T-helper 2 cell treated with Interferon-gamma antibody and Interleukin-4, amounts not matched to agents 5 μg/mL and 100 μg/mL, for 36 hours (primary cell): ENCODE data around the gene SETD6.
"Not testable (repeated sequence)": the region's sequence is repeated elsewhere in the genome, so short reads cannot be mapped to it uniquely, and the experiment has no call there.

ENCODE experiments used
- DNase-seq: peaks from one replicate; pipeline ENCODE4 v3.0.0; 2021; ENCODE audit warnings: low spot score
- H3K27ac Mint-ChIP-seq: one replicate; pipeline ENCODE4 v1.8.0; 2021; ENCODE audit warnings: mild to moderate bottlenecking, mixed read lengths
- H3K27me3 Mint-ChIP-seq: one replicate; pipeline ENCODE4 v1.8.0; 2021; ENCODE audit warnings: low read depth, mixed read lengths
- H3K36me3 Mint-ChIP-seq: one replicate; pipeline ENCODE4 v1.8.0; 2021; ENCODE audit warnings: low read depth, mixed read lengths
- H3K4me1 Mint-ChIP-seq: one replicate; pipeline ENCODE4 v1.8.0; 2021; ENCODE audit warnings: low read depth, mixed read lengths
- H3K4me3 Mint-ChIP-seq: one replicate; pipeline ENCODE4 v1.8.0; 2022; ENCODE audit warnings: mild to moderate bottlenecking, moderate library complexity, mixed read lengths
- H3K9me3 Mint-ChIP-seq: one replicate; pipeline ENCODE4 v1.8.0; 2021; ENCODE audit warnings: mixed read lengths

SETD6 gene

GRCh38 chr16:58532414-58532813 lies 17.1 kb downstream of the SETD6 start:
- no peak overlapping the region for H3K4me3 Mint-ChIP-seq
- DNase-seq: no peak
- H3K9me3 Mint-ChIP-seq: no peaks in the 10 kb centered on the region
- H3K27ac Mint-ChIP-seq: no peak overlapping the region
- no peaks in the 10 kb centered on the region for H3K4me1 Mint-ChIP-seq
- H3K27me3 Mint-ChIP-seq: no peaks in the 10 kb centered on the region
- peaks cover 71% of the 10 kb centered on the region for H3K36me3 Mint-ChIP-seq

GRCh38 chr16:58533751-58534470 lies 18.6 kb downstream of the SETD6 start:
- Mint-ChIP-seq H3K4me1 (no peaks in the 10 kb centered on the region), H3K4me3 (no peak overlapping the region), H3K27me3 (no peaks in the 10 kb centered on the region), H3K9me3 (no peaks in the 10 kb centered on the region), H3K36me3 (peaks cover 74% of the 10 kb centered on the region), H3K27ac (no peak overlapping the region)
- no peak for DNase-seq

DNA sequence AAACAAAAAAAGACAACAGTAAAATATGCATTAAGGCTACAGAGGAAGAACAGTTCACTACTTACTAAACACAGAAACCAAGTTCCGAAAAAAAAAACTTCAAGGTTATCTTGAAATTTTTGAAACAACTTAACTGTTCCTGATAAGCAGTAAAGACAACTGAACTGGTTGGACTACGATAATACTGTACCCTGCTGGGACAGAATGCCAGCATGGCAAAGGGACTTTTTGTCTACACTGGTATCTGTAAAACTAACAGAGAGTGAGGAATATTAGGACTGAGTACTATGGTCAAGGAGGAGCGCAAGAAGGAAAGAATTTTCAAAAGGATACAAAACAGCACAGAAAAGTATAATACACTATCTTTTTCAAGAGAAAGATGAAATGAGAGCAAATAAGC lies 19.8 kb downstream of the SETD6 start:
- no peaks in the 10 kb centered on the region for H3K9me3 Mint-ChIP-seq
- H3K27ac Mint-ChIP-seq: no peak overlapping the region
- no peak for DNase-seq
- no peaks in the 10 kb centered on the region for H3K27me3 Mint-ChIP-seq
- H3K4me3 Mint-ChIP-seq: no peak overlapping the region
- no peaks in the 10 kb centered on the region for H3K4me1 Mint-ChIP-seq
- peaks cover 77% of the 10 kb centered on the region for H3K36me3 Mint-ChIP-seq

GRCh38 chr16:58536278-58536677 lies 21.0 kb downstream of the SETD6 start:
- no peaks in the 10 kb centered on the region for H3K4me1 Mint-ChIP-seq
- peaks cover 73% of the 10 kb centered on the region for H3K36me3 Mint-ChIP-seq
- H3K27me3 Mint-ChIP-seq: no peaks in the 10 kb centered on the region
- no peak overlapping the region for H3K4me3 Mint-ChIP-seq
- H3K27ac Mint-ChIP-seq: no peak overlapping the region
- no peak for DNase-seq
- no peaks in the 10 kb centered on the region for H3K9me3 Mint-ChIP-seq

DNA sequence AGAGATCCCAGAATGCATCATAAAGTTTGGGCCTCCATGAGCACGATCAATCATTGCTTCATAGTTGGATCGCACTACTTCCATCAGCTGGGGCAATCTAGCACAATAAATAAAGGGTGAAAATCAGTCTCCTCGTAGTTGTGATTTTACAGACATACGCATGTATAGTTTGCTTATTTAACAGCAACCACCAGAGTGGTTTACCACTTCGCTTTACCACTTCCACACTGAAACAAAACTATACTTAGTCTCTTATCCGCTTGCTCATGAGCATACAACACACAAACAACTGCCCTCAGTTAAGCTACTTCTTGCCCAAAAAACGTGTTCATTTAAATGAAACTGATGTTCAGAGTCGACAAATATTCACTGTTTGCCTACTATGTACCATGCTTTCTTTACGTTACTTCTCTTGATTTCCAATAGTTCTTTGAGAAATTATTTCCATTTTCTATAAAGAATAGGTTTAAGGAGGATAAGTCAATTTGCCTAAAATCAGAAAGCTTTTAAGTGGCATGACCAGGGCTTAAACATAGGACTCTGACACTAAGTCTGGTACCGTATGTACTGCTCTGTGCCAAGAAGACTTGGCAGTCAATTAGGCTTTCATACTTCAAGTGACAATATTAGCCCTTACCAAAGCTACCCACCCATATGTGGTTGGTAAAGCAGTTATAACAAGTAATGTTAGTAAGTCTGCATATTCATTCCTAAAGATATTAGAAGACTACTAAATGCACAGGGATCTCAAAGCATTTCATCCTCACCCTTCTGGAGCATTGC lies 22.0 kb downstream of the SETD6 start:
- H3K27me3 Mint-ChIP-seq: no peaks in the 10 kb centered on the region
- no peak for DNase-seq
- no peak overlapping the region for H3K27ac Mint-ChIP-seq
- H3K4me1 Mint-ChIP-seq: no peaks in the 10 kb centered on the region
- peaks cover 68% of the 10 kb centered on the region for H3K36me3 Mint-ChIP-seq
- no peaks in the 10 kb centered on the region for H3K9me3 Mint-ChIP-seq
- no peak overlapping the region for H3K4me3 Mint-ChIP-seq

DNA sequence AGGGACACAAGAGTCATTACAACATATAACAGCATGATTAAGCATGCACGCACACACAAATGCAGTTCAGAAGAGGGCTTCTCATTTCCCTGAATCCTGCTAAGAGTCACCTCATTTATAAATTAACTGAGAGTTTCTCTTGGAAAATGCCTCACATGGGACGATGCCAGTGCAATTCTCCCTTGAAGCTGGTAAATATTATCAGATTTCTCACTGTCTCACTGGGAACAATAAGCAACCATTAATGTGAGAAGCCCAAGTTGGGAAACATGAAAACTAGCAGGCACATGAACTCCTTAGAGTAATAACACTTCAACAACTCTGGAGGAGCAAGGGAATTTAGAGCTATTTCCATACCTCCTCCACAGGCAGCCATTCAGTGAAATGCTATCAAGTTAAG lies 26.4 kb downstream of the SETD6 start:
- no peaks in the 10 kb centered on the region for H3K4me1 Mint-ChIP-seq
- no peak for DNase-seq
- H3K27ac Mint-ChIP-seq: no peak overlapping the region
- no peaks in the 10 kb centered on the region for H3K9me3 Mint-ChIP-seq
- peaks cover 74% of the 10 kb centered on the region for H3K36me3 Mint-ChIP-seq
- no peaks in the 10 kb centered on the region for H3K27me3 Mint-ChIP-seq
- H3K4me3 Mint-ChIP-seq: no peak overlapping the region

GRCh38 chr16:58542291-58542690 lies 27.0 kb downstream of the SETD6 start:
- no peaks in the 10 kb centered on the region for H3K27me3 Mint-ChIP-seq
- H3K4me1 Mint-ChIP-seq: no peaks in the 10 kb centered on the region
- DNase-seq: no peak
- peaks cover 74% of the 10 kb centered on the region for H3K36me3 Mint-ChIP-seq
- H3K27ac Mint-ChIP-seq: no peak overlapping the region
- H3K4me3 Mint-ChIP-seq: no peak overlapping the region
- no peaks in the 10 kb centered on the region for H3K9me3 Mint-ChIP-seq

GRCh38 chr16:58543685-58544084 lies 28.4 kb downstream of the SETD6 start:
- H3K27me3 Mint-ChIP-seq: no peaks in the 10 kb centered on the region

DNA sequence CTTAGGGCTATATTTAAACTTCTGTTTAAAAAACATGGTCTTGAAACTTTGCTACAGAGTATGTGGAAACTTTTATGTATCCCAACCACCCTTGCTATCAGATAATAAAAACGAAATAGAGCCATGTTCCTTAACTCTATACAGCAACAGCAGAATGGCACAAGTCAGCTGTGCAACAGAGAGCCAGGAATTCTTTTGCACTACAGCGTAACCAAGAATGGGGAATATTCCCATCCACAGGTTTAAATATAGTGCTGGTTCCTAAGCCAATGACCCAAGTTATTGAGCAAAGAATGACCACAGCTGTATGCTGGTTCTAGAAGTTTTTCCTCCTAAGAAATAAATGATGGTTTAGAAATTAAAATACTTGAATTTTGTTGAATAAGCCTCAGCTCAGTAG lies 33.1 kb downstream of the SETD6 start:
- Mint-ChIP-seq H3K4me1 (no peaks in the 10 kb centered on the region), H3K36me3 (peaks cover 63% of the 10 kb centered on the region)
- DNase-seq: no peak

More at GRCh38 chr16:58543685-58544084, 28.4 kb downstream of the SETD6 start:
- Mint-ChIP-seq H3K4me1 (no peaks in the 10 kb centered on the region), H3K36me3 (peaks cover 64% of the 10 kb centered on the region), H3K4me3 (no peak overlapping the region), H3K9me3 (no peaks in the 10 kb centered on the region), H3K27ac (no peak overlapping the region)
- no peak for DNase-seq

DNA sequence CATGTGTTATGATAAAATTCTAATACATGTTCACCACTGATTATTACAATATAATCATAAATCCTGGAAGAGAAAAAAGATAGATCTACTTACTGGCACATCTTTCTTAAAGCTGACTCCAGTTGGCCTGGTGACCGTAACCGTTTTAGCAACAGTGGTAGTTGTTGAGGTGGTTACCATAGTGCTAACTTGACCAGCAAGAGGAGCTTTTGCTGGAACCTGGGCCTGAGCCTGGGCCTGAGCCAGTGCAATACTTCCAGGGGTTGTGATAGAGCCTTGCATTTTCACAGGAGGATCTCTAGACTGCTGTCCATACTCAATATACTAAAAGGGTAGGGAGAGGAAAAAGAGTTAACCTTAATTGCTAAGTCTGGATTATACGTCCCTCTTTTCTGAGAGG lies 36.2 kb downstream of the SETD6 start:
- Mint-ChIP-seq H3K27me3 (no peaks in the 10 kb centered on the region), H3K4me1 (no peaks in the 10 kb centered on the region), H3K27ac (no peak overlapping the region), H3K36me3 (peaks cover 66% of the 10 kb centered on the region), H3K9me3 (no peaks in the 10 kb centered on the region), H3K4me3 (no peak overlapping the region)
- no peak for DNase-seq

More for the DNA sequence above, 33.1 kb downstream of the SETD6 start:
- Mint-ChIP-seq H3K4me3 (no peak overlapping the region), H3K27ac (no peak overlapping the region), H3K27me3 (no peaks in the 10 kb centered on the region), H3K9me3 (no peaks in the 10 kb centered on the region)

GRCh38 chr16:58556678-58557077 lies 41.4 kb downstream of the SETD6 start:
- Mint-ChIP-seq H3K27ac (no peak overlapping the region), H3K4me1 (no peaks in the 10 kb centered on the region), H3K4me3 (no peak overlapping the region), H3K36me3 (peaks cover 56% of the 10 kb centered on the region), H3K27me3 (no peaks in the 10 kb centered on the region), H3K9me3 (no peaks in the 10 kb centered on the region)
- no peak for DNase-seq

GRCh38 chr16:58563235-58563634 lies 47.9 kb downstream of the SETD6 start:
- no peak for DNase-seq
- Mint-ChIP-seq H3K27ac (no peak overlapping the region), H3K9me3 (no peaks in the 10 kb centered on the region), H3K4me1 (peaks cover 3% of the 10 kb centered on the region), H3K4me3 (no peak overlapping the region), H3K36me3 (peaks cover 53% of the 10 kb centered on the region), H3K27me3 (no peaks in the 10 kb centered on the region)

DNA sequence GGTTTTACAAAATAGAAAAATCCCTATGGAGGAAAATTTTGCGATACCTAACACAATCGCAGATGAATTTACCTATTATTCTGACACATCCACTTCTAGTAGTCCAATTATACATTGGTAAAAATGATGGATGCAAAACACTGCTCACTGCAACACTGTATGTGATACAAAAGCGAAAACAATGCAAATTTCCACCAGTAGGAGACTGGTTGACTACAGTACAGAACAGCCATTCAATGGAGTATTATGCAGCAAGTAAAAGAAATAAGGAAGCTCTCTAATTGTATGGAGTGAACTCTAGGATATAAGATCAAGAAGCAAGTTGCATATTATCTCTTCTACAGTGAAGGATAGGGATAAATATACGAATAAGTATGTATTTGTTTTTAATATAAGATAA lies 48.5 kb downstream of the SETD6 start:
- Mint-ChIP-seq H3K27me3 (no peaks in the 10 kb centered on the region), H3K4me1 (peaks cover 6% of the 10 kb centered on the region), H3K9me3 (no peaks in the 10 kb centered on the region), H3K36me3 (peaks cover 53% of the 10 kb centered on the region), H3K4me3 (no peak overlapping the region), H3K27ac (no peak overlapping the region)
- DNase-seq: no peak

DNA sequence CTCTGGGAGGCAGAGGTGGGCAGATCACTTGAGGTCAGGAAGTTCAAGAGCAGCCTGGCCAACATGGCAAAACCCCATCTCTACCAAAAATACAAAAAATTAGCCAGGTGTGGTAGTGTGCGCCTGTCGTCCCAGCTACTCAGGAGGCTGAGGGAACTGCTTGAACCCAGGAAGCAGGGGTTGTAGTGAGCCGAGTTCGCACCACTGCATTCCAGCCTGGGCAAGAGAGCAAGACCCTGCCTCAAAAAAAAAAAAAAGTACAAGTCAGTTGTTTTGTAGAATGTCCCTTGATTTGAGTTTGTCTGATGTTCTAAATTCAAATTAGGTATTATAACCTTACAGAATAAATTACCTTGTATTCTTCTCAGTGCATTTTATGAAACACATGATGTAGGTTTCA lies 50.4 kb downstream of the SETD6 start:
- H3K27ac Mint-ChIP-seq, DNase-seq, H3K9me3 Mint-ChIP-seq, H3K27me3 Mint-ChIP-seq, H3K4me3 Mint-ChIP-seq: not testable (repeated sequence)
- Mint-ChIP-seq H3K36me3 (peaks cover 63% of the 10 kb centered on the region), H3K4me1 (peaks cover 10% of the 10 kb centered on the region)
